GM23248 (cell line): ENCODE data around the gene EGR1. TPM values are rescaled to one million over a fixed set of nuclear protein-coding genes. Genes with fewer than 3 reads are reported as not detected.

Source experiments
- DNase-seq: peaks from one replicate; pipeline ENCODE4 v3.0.0-alpha.2; 2015
- H2AFZ ChIP-seq: fragments of 200-600 bp; sonication (generic); 2 replicates; pipeline ENCODE4 v1.6.1; 2016; ENCODE audit warnings: antibody characterized with exemption
- H3F3A ChIP-seq: fragments of 200-600 bp; sonication (generic); 2 replicates; pipeline ENCODE4 v1.6.1; 2016; ENCODE audit warnings: mild to moderate bottlenecking, antibody characterized with exemption, mixed run types; ENCODE audit not compliant: insufficient read depth
- H3K27ac ChIP-seq: fragments of 200-600 bp; sonication (generic); 2 replicates; pipeline ENCODE4 v1.5.1; 2016; ENCODE audit warnings: mild to moderate bottlenecking
- H3K27me3 ChIP-seq: fragments of 200-600 bp; sonication (generic); replicated peaks from 2 replicates; pipeline ENCODE4 v1.6.1; 2016; ENCODE audit warnings: mild to moderate bottlenecking; ENCODE audit not compliant: insufficient read depth
- H3K36me3 ChIP-seq: fragments of 200-600 bp; sonication (generic); 2 replicates; pipeline ENCODE4 v1.6.1; 2016; ENCODE audit warnings: low read depth, mild to moderate bottlenecking
- H3K4me1 ChIP-seq: fragments of 200-600 bp; sonication (generic); 2 replicates; pipeline ENCODE4 v1.6.1; 2016; ENCODE audit warnings: mild to moderate bottlenecking; ENCODE audit not compliant: insufficient read depth
- H3K4me2 ChIP-seq: fragments of 200-600 bp; sonication (generic); one replicate; pipeline ENCODE4 v1.6.1; 2016; ENCODE audit warnings: mild to moderate bottlenecking; ENCODE audit not compliant: unreplicated experiment
- H3K4me3 ChIP-seq: fragments of 200-600 bp; sonication (generic); 2 replicates; pipeline ENCODE4 v1.5.1; 2016; ENCODE audit warnings: mild to moderate bottlenecking
- H3K79me2 ChIP-seq: fragments of 200-600 bp; sonication (generic); 2 replicates; pipeline ENCODE4 v1.6.1; 2016; ENCODE audit warnings: mild to moderate bottlenecking; ENCODE audit not compliant: insufficient read depth
- H3K9ac ChIP-seq: fragments of 200-600 bp; sonication (generic); 2 replicates; pipeline ENCODE4 v1.6.1; 2016; ENCODE audit warnings: mild to moderate bottlenecking
- H3K9me2 ChIP-seq: fragments of 200-600 bp; sonication (generic); 2 replicates; pipeline ENCODE4 v1.6.1; 2016; ENCODE audit warnings: mixed run types, mild to moderate bottlenecking, moderate library complexity; ENCODE audit not compliant: insufficient read depth
- H3K9me3 ChIP-seq: fragments of 200-600 bp; sonication (generic); one replicate; pipeline ENCODE4 v1.6.1; 2017; ENCODE audit warnings: low read depth
- H4K20me1 ChIP-seq: fragments of 200-600 bp; sonication (generic); 2 replicates; pipeline ENCODE4 v1.6.0; 2016; ENCODE audit not compliant: insufficient read depth
- EZH2 ChIP-seq: fragments of 200-600 bp; sonication (generic); IDR thresholded peaks from 2 replicates; pipeline ENCODE4 v1.6.1; 2018; ENCODE audit warnings: antibody characterized with exemption, mild to moderate bottlenecking; ENCODE audit not compliant: insufficient read depth, poor library complexity, severe bottlenecking
- EZH2phosphoT487 ChIP-seq: fragments of 200-600 bp; sonication (generic); IDR thresholded peaks from 2 replicates; pipeline ENCODE4 v1.6.1; 2018; ENCODE audit warnings: antibody characterized with exemption, moderate library complexity, mild to moderate bottlenecking, low read depth; ENCODE audit not compliant: insufficient read depth
- WGBS, 2 experiments: methylation state at CpG; one replicate each; pipeline ENCODE4 v1.1.6; 2015 to 2017; ENCODE audit warnings: low lambda C conversion rate in 2 of 2, low coverage in 1 of 2; ENCODE audit errors: missing lambda C conversion rate in 2 of 2; 5-methylcytosine and 5-hydroxymethylcytosine counted together
- in situ Hi-C: fragments of 300-500 bp; cut with MboI; formaldehyde crosslinking; loops from 2 replicates; pipeline ENCODE4 v1.15.0; 2020
- polyA plus RNA-seq: library from polyadenylated mRNA; unstranded; fragments of >200 nt; fragmentation: Nextera tagmentation; extraction: Ambion mirVana; gene quantifications from 2 replicates; pipeline ENCODE4 v1.2.1, GENCODE V29; 2016
- total RNA-seq: library from RNA; depleted of rRNA; stranded (reverse); fragments of >200 nt; shearing (Covaris generic); gene quantifications from 2 replicates; pipeline ENCODE4 v1.2.3, GENCODE V29; 2014

The EGR1 gene
- total and polyA plus RNA-seq, 2 experiments from 2014 or later = 19.0 to 170 TPM

GRCh38 chr5:138476918-138477317 lies 11.6 kb downstream of the EGR1 start:
- no peak overlapping the region for H3K4me2 ChIP-seq
- TF ChIP-seq EZH2 = no peak
- H3K36me3 ChIP-seq = no peaks in the 10 kb centered on the region
- no peak overlapping the region for H3K27ac ChIP-seq
- in situ Hi-C loops = no loop called here
- 70 to 75% methylated on average over 7 of the region's 7 CpGs for WGBS, 2 experiments
- H2AFZ ChIP-seq = no peak overlapping the region
- H3K79me2 ChIP-seq = no peaks in the 10 kb centered on the region
- no peak overlapping the region for H3K4me3 ChIP-seq
- no peaks in the 10 kb centered on the region for H3K27me3 ChIP-seq
- H3K9me2 ChIP-seq = no peaks in the 10 kb centered on the region
- no peak overlapping the region for H3K9ac ChIP-seq
- no peaks in the 10 kb centered on the region for H3F3A ChIP-seq
- no peaks in the 10 kb centered on the region for H4K20me1 ChIP-seq
- no peaks in the 10 kb centered on the region for H3K9me3 ChIP-seq
- no peaks in the 10 kb centered on the region for H3K4me1 ChIP-seq
- DNase-seq = no peak

- Histone ChIP-seq H3K36me3 (no peaks in the 10 kb centered on the region), H3K4me3 (no peak overlapping the region), H4K20me1 (no peaks in the 10 kb centered on the region), H3K27me3 (no peaks in the 10 kb centered on the region), H3K4me2 (no peak overlapping the region), H2AFZ (no peak overlapping the region), H3K27ac (no peak overlapping the region), H3K9me2 (no peaks in the 10 kb centered on the region), H3K4me1 (peaks cover 6% of the 10 kb centered on the region), H3K9me3 (no peaks in the 10 kb centered on the region), H3K79me2 (no peaks in the 10 kb centered on the region), H3K9ac (no peak overlapping the region), H3F3A (peaks cover 9% of the 10 kb centered on the region; the same call in 1 of the 2 replicates)
- TF ChIP-seq EZH2phosphoT487 (no peak), EZH2 (no peak)
- in situ Hi-C loops = no loop called here
- 84 to 95% methylated on average over 4 of the region's 4 CpGs for WGBS, 2 experiments
- DNase-seq = no peak
Observed at GRCh38 chr5:138482638-138483037, 17.4 kb downstream of the EGR1 start.

GRCh38 chr5:138488481-138488945 lies 23.2 kb downstream of the EGR1 start:
- H3F3A ChIP-seq = peaks cover 14% of the 10 kb centered on the region; the same call in 1 of the 2 replicates
- H3K9ac ChIP-seq = no peak overlapping the region
- H3K9me3 ChIP-seq = no peaks in the 10 kb centered on the region
- H3K27me3 ChIP-seq = no peaks in the 10 kb centered on the region
- H3K4me1 ChIP-seq = peaks cover 36% of the 10 kb centered on the region
- H3K36me3 ChIP-seq = no peaks in the 10 kb centered on the region
- no peak overlapping the region for H3K4me2 ChIP-seq
- H4K20me1 ChIP-seq = no peaks in the 10 kb centered on the region
- H3K4me3 ChIP-seq = no peak overlapping the region
- H2AFZ ChIP-seq = no peak overlapping the region
- TF ChIP-seq EZH2phosphoT487 = no peak
- in situ Hi-C loops = no loop called here
- 51 to 53% methylated on average over 5 of the region's 5 CpGs for WGBS, 2 experiments
- no peaks in the 10 kb centered on the region for H3K9me2 ChIP-seq
- H3K27ac ChIP-seq = peak overlapping the region; percentile 40; the same call in 1 of the 2 replicates
- H3K79me2 ChIP-seq = no peaks in the 10 kb centered on the region
- DNase-seq = peak; percentile 91

GRCh38 chr5:138489683-138490061 lies 24.4 kb downstream of the EGR1 start:
- in situ Hi-C loops = no loop called here

More at GRCh38 chr5:138489683-138490061, 24.4 kb downstream of the EGR1 start:
- no peaks in the 10 kb centered on the region for H4K20me1 ChIP-seq
- no peaks in the 10 kb centered on the region for H3K79me2 ChIP-seq
- H3K4me3 ChIP-seq = no peak overlapping the region
- no peak for DNase-seq
- peaks cover 36% of the 10 kb centered on the region for H3K4me1 ChIP-seq
- H3K27me3 ChIP-seq = no peaks in the 10 kb centered on the region
- H2AFZ ChIP-seq = no peak overlapping the region
- no peaks in the 10 kb centered on the region for H3K9me3 ChIP-seq
- H3K36me3 ChIP-seq = no peaks in the 10 kb centered on the region
- TF ChIP-seq EZH2phosphoT487 = no peak
- TF ChIP-seq EZH2 = no peak
- H3K9ac ChIP-seq = no peak overlapping the region
- no peaks in the 10 kb centered on the region for H3K9me2 ChIP-seq
- H3K4me2 ChIP-seq = no peak overlapping the region
- WGBS, 2 experiments = 66% methylated on average over 5 of the region's 5 CpGs
- peaks cover 14% of the 10 kb centered on the region; the same call in 1 of the 2 replicates for H3F3A ChIP-seq
- H3K27ac ChIP-seq = no peak overlapping the region
